Urothelium cell line (cell line): ENCODE data around the gene FDX2.
A peak's percentile ranks its signal among the peaks of the same experiment; 100 is the strongest.
"Not testable (repeated sequence)": the region's sequence is repeated elsewhere in the genome, so short reads cannot be mapped to it uniquely, and the experiment has no call there.

ENCODE experiments used
- DNase-seq: peaks from one replicate; pipeline ENCODE4 v3.0.0; 2011; ENCODE audit warnings: low spot score, mixed read lengths
- FAIRE-seq: peaks from 2 replicates; lab custom pipeline; 2011; peaks lifted over from hg19 to GRCh38; lab: Jason Lieb, UNC

The FDX2 gene

GRCh38 chr19:10285393-10285792 lies 30.4 kb downstream of the FDX2 start:
- DNase-seq = no peak
- FAIRE-seq = no peak

- FAIRE-seq = no peak
- no peak for DNase-seq
Observed at GRCh38 chr19:10284960-10285278, 30.9 kb downstream of the FDX2 start.

GRCh38 chr19:10284065-10284959 lies 31.5 kb downstream of the FDX2 start:
- DNase-seq (no peak), FAIRE-seq (no peak)

GRCh38 chr19:10283301-10284064 lies 32.3 kb downstream of the FDX2 start:
- DNase-seq = peak; percentile 20
- no peak for FAIRE-seq

- DNase-seq, FAIRE-seq: not testable (repeated sequence)
Observed at GRCh38 chr19:10282043-10282442, 33.8 kb downstream of the FDX2 start.

GRCh38 chr19:10279737-10280442 lies 35.9 kb downstream of the FDX2 start:
- FAIRE-seq (no peak), DNase-seq (no peak)

GRCh38 chr19:10278935-10279334 lies 36.9 kb downstream of the FDX2 start:
- DNase-seq = no peak
- FAIRE-seq = no peak

- FAIRE-seq (no peak), DNase-seq (no peak)
Observed at GRCh38 chr19:10277795-10278589, 37.8 kb downstream of the FDX2 start.

GRCh38 chr19:10274589-10274988 lies 41.2 kb downstream of the FDX2 start:
- DNase-seq (no peak), FAIRE-seq (no peak)

GRCh38 chr19:10271543-10272086 lies 44.2 kb downstream of the FDX2 start:
- FAIRE-seq (no peak), DNase-seq (no peak)

- no peak for DNase-seq
- FAIRE-seq = no peak
Observed at GRCh38 chr19:10270616-10271394, 45.0 kb downstream of the FDX2 start, which contains the start of gene ICAM1. ICAM1 (plus strand) TSS chr19:10271120; CDS start chr19:10271160, 40 bp downstream.

- DNase-seq (no peak), FAIRE-seq (no peak)
Observed at GRCh38 chr19:10270180-10270615, 45.6 kb downstream of the FDX2 start.

GRCh38 chr19:10269333-10270179 lies 46.3 kb downstream of the FDX2 start:
- DNase-seq = peak; percentile 79
- FAIRE-seq = no peak

- no peak for DNase-seq
- no peak for FAIRE-seq
Observed at GRCh38 chr19:10268071-10268470, 47.7 kb downstream of the FDX2 start.

GRCh38 chr19:10266706-10267105 lies 49.1 kb downstream of the FDX2 start:
- DNase-seq (no peak), FAIRE-seq (no peak)

- no peak for FAIRE-seq
- no peak for DNase-seq
Observed at GRCh38 chr19:10262771-10263170, 53.0 kb downstream of the FDX2 start.

GRCh38 chr19:10260141-10260584 lies 55.7 kb downstream of the FDX2 start:
- FAIRE-seq (no peak), DNase-seq (no peak)
